HG03175 (cell line): ENCODE data around the gene SCFD2.
"Not testable (repeated sequence)": the region's sequence is repeated elsewhere in the genome, so short reads cannot be mapped to it uniquely, and the experiment has no call there.

ENCODE experiments used
- ATAC-seq: cut with Tn5 transposase; IDR thresholded peaks from one replicate; pipeline ENCODE4 v1.9.1; 2021; ENCODE audit warnings: mild to moderate bottlenecking, moderate library complexity; ENCODE audit not compliant: unreplicated experiment

Gene SCFD2

GRCh38 chr4:53267026-53267425 lies 98.8 kb downstream of the SCFD2 start:
- no peak for ATAC-seq

DNA sequence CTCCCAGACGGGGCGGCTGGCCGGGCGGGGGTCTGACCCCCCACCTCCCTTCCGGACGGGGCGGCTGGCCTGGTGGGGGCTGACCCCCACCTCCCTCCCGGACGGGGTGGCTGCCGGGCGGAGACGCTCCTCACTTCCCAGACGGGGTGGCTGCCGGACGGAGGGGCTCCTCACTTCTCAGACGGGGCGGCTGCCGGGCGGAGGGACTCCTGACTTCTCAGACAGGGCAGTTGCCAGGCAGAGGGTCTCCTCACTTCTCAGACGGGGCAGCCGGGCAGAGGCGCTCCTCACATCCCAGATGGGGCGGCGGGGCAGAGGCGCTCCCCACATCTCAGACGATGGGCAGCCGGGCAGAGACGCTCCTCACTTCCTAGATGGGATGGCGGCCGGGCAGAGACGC lies 109.9 kb downstream of the SCFD2 start:
- not testable (repeated sequence) for ATAC-seq

GRCh38 chr4:53240573-53240972 lies 125.3 kb downstream of the SCFD2 start:
- ATAC-seq: no peak

DNA sequence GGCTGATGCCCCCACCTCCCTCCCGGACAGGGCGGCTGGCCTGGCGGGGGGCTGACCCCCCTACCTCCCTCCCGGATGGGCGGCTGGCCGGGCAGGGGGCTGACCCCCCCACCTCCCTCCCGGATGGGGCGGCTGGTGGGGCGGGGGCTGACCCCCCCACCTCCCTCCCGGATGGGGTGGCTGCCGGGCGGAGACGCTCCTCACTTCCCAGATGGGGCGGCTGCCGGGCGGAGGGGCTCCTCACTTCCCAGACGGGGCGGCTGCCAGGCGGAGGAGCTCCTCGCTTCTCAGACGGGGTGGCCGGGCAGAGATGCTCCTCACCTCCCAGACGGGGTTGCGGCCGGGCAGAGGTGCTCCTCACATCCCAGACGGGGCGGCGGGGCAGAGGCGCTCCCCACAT lies 127.5 kb downstream of the SCFD2 start:
- not testable (repeated sequence) for ATAC-seq

DNA sequence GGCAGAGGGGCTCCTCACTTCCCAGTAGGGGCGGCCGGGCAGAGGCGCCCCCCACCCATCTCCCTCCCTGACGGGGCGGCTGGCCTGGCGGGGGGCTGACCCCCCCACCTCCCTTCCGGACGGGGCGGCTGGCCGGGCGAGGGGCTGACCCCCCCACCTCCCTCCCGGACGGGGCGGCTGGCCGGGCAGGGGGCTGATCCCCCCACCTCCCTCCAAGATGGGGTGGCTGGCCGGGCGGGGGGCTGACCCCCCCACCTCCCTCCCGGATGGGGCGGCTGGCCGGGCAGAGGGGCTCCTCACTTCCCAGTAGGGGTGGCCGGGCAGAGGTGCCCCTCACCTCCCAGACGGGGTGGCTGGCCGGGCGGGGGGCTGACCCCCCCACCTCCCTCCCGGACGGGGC lies 128.1 kb downstream of the SCFD2 start:
- ATAC-seq: not testable (repeated sequence)

DNA sequence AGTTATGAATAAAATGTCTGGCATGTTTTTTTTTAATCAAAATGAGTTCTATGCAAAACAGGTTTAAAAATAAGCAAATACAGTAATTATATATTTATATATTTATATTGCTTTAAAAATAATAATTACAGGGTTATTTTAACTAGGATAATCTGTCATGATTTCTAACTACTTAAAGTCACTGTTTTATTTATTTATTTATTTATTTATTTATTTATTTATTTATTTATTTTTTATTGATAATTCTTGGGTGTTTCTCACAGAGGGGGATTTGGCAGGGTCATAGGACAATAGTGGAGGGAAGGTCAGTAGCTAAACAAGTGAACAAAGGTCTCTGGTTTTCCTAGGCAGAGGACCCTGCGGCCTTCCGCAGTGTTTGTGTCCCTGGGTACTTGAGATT lies 129.2 kb downstream of the SCFD2 start:
- not testable (repeated sequence) for ATAC-seq

- no peak for ATAC-seq
Observed at GRCh38 chr4:53235547-53235946, 130.3 kb downstream of the SCFD2 start.

GRCh38 chr4:53234669-53235068 lies 131.2 kb downstream of the SCFD2 start:
- no peak for ATAC-seq

- ATAC-seq: no peak
Observed at GRCh38 chr4:53234111-53234510, 131.8 kb downstream of the SCFD2 start.

DNA sequence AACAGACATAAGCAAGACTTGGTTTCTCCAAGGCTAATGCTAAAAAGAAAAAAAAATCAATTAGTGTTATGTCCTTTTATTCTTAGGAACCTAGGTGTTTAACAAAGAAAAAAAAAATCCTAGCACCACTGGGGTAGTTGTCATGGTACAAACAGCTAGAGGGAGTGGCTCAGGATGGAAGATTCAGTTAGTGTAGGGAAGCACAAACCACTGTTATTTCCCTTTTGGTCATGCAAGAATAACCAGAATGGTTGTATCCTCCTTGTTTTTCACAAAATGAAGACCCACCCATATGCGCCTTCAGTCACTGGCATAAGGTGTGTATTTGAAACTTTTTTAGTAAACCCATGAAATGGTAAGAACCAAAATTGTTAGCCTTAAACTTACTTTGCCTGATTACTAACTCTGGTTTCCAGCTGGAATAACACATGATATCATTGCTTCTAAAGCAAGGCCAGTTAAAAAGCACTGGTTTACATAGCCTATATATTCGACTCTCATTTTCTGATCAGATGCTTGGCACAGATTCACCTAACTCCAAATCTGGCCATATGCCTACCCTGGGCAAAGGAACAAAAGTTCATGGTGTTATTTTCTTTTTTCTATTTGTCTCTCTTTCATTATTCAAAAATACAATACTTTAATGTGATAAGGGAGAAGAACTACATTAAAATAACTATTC lies 132.6 kb downstream of the SCFD2 start:
- no peak for ATAC-seq

GRCh38 chr4:53232371-53232770 lies 133.5 kb downstream of the SCFD2 start:
- ATAC-seq: no peak

- ATAC-seq: no peak
Observed at GRCh38 chr4:53228036-53228435, 137.8 kb downstream of the SCFD2 start.

DNA sequence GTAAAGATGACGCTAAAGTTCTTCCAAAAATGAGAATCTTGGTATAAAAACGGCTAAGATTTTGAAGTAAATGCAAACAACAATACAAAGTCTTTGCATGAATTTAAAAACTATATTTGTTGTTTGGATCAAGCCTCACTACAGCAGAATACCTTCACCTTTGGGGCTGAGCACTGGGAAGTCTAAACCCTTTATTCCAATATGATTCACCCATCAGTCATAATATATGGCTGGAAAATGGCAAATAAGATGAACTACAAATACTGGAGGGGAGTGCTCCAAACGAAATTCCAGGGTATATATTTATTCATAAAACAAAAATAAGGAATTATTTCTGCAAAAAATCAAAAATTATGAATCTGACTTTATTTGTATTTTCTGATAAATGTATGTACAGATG lies 138.4 kb downstream of the SCFD2 start:
- no peak for ATAC-seq

DNA sequence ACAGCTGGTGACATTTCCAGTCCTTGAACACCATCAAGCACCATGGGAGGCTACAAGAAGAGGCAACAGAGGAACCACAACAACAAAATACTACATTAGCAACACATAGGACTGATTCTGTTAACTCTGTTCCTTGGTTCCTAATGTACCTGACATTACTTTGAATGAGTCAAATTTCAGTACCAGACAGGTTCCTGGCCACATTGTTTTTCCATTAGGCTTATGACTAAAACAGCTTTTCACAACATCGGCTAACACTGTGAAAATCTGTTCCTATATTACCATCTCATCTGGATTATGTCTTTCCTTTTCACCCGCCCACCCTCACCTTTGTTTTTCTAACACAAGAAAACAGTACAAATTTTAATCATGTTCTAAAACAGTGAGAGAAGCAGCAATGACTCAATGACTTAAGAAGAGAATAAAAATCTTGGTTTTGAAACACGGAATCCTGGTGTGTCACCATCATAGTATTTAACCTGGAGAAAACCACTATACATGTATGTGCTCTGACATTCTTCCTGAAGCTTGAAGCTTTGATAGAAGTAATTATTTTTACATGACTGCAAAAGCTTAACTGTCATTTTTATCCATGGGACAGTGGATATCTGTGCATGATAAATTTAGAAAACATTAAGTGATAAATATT lies 143.9 kb downstream of the SCFD2 start:
- ATAC-seq: no peak

DNA sequence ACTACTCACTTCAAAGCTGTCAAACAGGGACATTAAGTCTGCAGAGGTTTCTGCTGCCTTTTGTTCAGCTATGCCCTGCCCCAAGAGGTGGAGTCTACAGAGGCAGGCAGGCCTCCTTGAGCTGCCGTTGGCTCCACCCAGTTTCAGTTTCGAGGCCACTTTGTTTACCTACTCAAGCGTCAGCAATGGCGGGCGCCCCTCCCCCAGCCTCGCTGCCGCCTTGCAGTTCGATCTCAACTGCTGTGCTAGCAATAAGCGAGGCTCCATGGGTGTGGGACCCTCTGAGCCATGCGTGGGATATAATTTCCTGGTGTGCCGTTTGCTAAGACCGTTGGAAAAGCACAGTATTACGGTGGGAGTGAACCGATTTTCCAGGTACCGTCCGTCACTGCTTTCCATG lies 146.7 kb downstream of the SCFD2 start:
- ATAC-seq: not testable (repeated sequence)

DNA sequence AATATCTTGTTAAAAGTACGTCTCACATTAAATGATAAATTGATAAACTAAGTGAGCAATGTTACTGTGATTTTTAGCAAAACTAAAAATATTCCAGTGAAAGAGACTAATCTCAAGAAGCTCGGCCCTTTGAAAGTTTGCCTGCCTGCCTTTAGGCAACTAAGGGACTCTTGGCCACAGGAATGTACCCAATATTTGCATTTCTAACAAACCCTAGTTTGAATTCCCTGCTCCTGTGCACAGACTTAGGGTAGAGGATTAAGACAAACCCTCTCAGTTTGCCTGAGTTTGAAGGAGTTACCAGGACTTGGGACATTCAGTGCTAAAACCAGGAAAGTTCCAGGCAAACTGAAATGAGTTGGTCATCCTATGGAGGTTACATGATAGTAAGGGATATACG lies 157.1 kb downstream of the SCFD2 start:
- no peak for ATAC-seq

- no peak for ATAC-seq
Observed at GRCh38 chr4:53205970-53206369, 159.9 kb downstream of the SCFD2 start.

DNA sequence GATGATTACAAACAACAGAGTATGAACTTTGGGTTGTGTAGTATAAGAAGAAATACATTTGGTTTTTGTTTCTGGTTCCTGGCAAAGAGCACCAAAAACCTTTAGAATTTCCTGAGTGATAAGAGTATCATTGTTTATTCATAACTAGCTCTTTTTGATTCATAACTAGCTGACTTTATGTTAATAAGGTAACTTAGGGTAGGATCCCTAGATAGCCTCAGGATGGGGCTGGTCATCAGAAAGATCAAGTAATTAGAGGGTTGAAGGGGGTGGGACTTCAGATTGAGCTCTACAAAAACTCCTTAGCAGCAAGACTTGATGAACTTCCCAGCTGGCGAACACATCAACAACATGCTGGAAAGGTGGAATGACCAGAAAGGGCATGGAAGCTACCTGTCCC lies 166.5 kb downstream of the SCFD2 start:
- ATAC-seq: no peak

- no peak for ATAC-seq
Observed at GRCh38 chr4:53197772-53198142, 168.1 kb downstream of the SCFD2 start.

DNA sequence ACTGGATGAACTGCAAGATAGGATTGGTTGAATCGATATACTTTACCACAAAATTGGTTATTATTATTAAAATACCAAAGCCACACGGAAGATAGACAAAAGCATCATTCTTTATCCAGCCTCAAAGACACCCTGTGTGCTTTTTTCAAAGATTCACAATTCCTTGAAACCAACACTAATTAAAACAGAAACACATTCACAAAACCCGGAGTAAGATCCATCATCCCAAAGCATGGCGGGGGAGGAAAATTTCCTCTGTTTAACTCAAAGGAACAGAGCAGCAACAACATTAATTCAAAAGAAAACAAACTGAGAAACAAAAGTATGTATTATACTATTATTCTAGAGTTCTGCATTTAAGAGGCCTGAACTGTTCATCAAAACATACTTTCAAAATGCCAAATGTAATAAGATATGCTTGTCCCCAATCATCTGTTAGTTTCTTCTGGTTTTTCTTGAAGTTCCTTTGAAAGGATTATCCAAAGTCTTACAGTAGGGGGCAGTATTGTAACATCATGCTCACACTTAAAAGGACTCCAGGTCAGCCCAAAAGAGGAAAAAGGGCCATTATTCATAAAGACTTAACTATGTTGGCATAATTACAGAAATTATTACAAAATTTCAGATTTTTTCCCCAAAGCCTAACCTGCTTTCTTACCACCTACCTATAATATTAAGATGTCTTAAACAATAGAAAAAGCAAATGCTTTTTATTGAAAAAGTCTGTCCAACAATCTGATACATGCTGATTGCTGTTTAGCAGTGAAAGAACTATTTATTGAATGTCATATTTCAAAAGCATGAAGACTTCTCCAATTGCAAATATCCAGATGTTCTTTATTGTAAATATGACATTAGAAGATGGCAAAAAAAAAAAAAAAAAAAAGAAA lies 168.7 kb downstream of the SCFD2 start:
- ATAC-seq: peak; percentile 60

DNA sequence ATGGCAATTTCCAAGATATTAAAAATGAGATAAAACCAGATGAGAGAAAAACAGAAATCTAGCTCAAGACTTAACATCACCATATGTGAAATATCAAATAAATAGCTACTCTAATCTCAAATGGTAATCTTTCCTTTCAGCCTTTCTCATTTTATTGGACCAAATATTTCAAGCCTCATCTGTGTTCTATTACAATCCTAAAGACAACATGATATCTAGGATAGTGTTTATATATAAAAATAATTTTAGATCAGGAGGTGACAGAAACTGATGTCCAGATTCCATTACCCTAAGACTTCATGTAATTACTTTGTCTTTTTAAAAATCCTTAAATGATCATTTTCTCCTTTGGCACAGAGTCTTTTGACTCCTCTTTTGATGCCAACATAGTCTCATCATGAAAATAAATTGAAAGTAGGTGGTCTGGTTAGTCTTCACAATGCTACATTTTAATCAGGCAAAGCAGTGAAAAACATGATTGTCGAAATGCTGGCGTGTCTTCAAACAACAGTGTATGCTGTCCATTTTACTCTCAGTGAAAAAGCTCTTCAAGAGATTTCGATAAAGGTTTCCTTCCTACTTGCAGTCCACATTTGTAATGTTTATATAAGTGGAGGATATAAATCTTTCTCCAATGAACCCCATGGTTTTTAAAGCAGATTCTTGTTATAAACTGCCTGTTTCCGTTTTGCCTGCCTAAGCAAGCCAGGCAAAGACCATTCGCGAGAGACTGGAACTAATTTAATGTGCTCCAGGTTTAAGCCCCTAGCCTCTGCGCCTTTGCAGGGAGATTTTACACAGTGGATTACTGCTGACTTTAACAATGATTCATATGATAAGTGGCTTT lies 169.8 kb downstream of the SCFD2 start:
- no peak for ATAC-seq
